Stimulated activated CD4-positive, alpha-beta T cell treated with anti-CD3 and anti-CD28 coated beads, Interleukin-4, amount 100 ng/mL, for 1 hour (primary cell): Measurements from ENCODE around the gene CTBP2.

Experiments used
- DNase-seq: peaks from one replicate; pipeline ENCODE4 v3.0.0-alpha.2; 2020

CTBP2 gene

GRCh38 chr10:125017547-125018298 lies 142.6 kb downstream of the CTBP2 start:
- DNase-seq, result no peak

- no peak for DNase-seq
These were observed 143.7 kb downstream of the CTBP2 start for GRCh38 chr10:125016611-125017202.

GRCh38 chr10:125016123-125016522 lies 144.2 kb downstream of the CTBP2 start:
- no peak for DNase-seq

- DNase-seq, result no peak
These were observed 144.9 kb downstream of the CTBP2 start for GRCh38 chr10:125015356-125015944.

GRCh38 chr10:125014836-125015355 lies 145.5 kb downstream of the CTBP2 start:
- DNase-seq, result no peak

- no peak for DNase-seq
These were observed 146.1 kb downstream of the CTBP2 start for GRCh38 chr10:125014086-125014830.

- DNase-seq, result no peak
These were observed 146.9 kb downstream of the CTBP2 start for GRCh38 chr10:125013529-125013872.

GRCh38 chr10:125012851-125013528 lies 147.4 kb downstream of the CTBP2 start:
- no peak for DNase-seq

GRCh38 chr10:125011926-125012705 lies 148.2 kb downstream of the CTBP2 start:
- no peak for DNase-seq

GRCh38 chr10:125011171-125011925 lies 149.0 kb downstream of the CTBP2 start:
- DNase-seq, result no peak

- DNase-seq, result no peak
These were observed 150.0 kb downstream of the CTBP2 start for GRCh38 chr10:125010362-125010761.

- no peak for DNase-seq
These were observed 150.7 kb downstream of the CTBP2 start for GRCh38 chr10:125009661-125010161.

GRCh38 chr10:125008689-125009638 lies 151.4 kb downstream of the CTBP2 start:
- no peak for DNase-seq

GRCh38 chr10:125007436-125007835 lies 152.9 kb downstream of the CTBP2 start:
- DNase-seq, result no peak

GRCh38 chr10:125006921-125007426 lies 153.4 kb downstream of the CTBP2 start:
- DNase-seq, result no peak

- DNase-seq, result no peak
These were observed 154.1 kb downstream of the CTBP2 start for GRCh38 chr10:125006188-125006680.

GRCh38 chr10:125005312-125006187 lies 154.8 kb downstream of the CTBP2 start:
- DNase-seq, result no peak
